GM12892 (cell line): ENCODE measurements around the gene SATL1.

Source experiments
- POLR2A ChIP-seq: IDR thresholded peaks from 2 replicates; pipeline ENCODE4 v1.6.1; 2011; ENCODE audit warnings: low read depth, low read length, control low read depth
- TAF1 ChIP-seq: IDR thresholded peaks from 2 replicates; pipeline ENCODE4 v1.6.1; 2011; ENCODE audit warnings: low read depth, mild to moderate bottlenecking, control low read depth, low read length, borderline replicate concordance

- TF ChIP-seq POLR2A (no peak), TAF1 (no peak)
Observed at GRCh38 chrX:85052205-85052604, 191.4 kb downstream of the SATL1 start.
